ENCODE results near the gene INPP5J. TPM values are rescaled to one million over a fixed set of nuclear protein-coding genes. Genes with fewer than 3 reads are reported as not detected.
"Not testable (repeated sequence)": the region's sequence is repeated elsewhere in the genome, so short reads cannot be mapped to it uniquely, and the experiment has no call there.

INPP5J gene
- total RNA-seq, 2 experiments from 2014 or later, result 0.59 to 0.69 TPM

- Mint-ChIP-seq H3K9me3 (no peaks in the 10 kb centered on the region), H3K27me3 (no peaks in the 10 kb centered on the region)
- CTCF ChIA-PET, result interaction anchor here (1.0 kb wide), 1 partner anchor 9 kb away, joined by 3 read pairs; no protein-coding TSS in a partner anchor
Measured at GRCh38 chr22:31170971-31171370, 48.2 kb downstream of the INPP5J start.

GRCh38 chr22:31171734-31172133, 49.0 kb downstream of the INPP5J start:
- H3K9me3 Mint-ChIP-seq; intact Hi-C loops (cut with DNase I, micrococcal nuclease); ATAC-seq (ENCODE audit: poor library complexity); H3K4me3 ChIP-seq (ENCODE audit: low read length); DNase-seq; H3K4me1 ChIP-seq (ENCODE audit: insufficient read depth, low read length); H3K27me3 ChIP-seq (ENCODE audit: control insufficient read depth in 1 of 2, insufficient read depth in 2 of 2, low read length in 2 of 2); H3K27ac ChIP-seq (ENCODE audit: low read depth in 1 of 2, low read length in 2 of 2); POLR2A ChIA-PET; H3K4me3 Mint-ChIP-seq; H3K27me3 Mint-ChIP-seq; H3K27ac Mint-ChIP-seq; H3K9me3 ChIP-seq (ENCODE audit: control insufficient read depth in 1 of 2, insufficient read depth in 1 of 2, low read length in 2 of 2): not testable (repeated sequence)
- Mint-ChIP-seq H3K36me3 (ENCODE audit: low read depth) (peaks cover 44% of the 10 kb centered on the region), H3K4me1 (ENCODE audit: low read depth) (peaks cover 34% of the 10 kb centered on the region)
- CTCF ChIA-PET, result interaction anchor here (1.0 kb wide), 1 partner anchor 10 kb away, joined by 3 read pairs; no protein-coding TSS in a partner anchor
- H3K36me3 ChIP-seq (ENCODE audit: insufficient read depth, low read length), result peaks cover 30% of the 10 kb centered on the region

More at GRCh38 chr22:31170971-31171370, 48.2 kb downstream of the INPP5J start:
- H3K27me3 ChIP-seq (ENCODE audit: control insufficient read depth in 1 of 2, insufficient read depth in 2 of 2, low read length in 2 of 2), result no peaks in the 10 kb centered on the region
- Mint-ChIP-seq H3K27ac (no peak overlapping the region), H3K4me1 (ENCODE audit: low read depth) (peaks cover 41% of the 10 kb centered on the region), H3K36me3 (ENCODE audit: low read depth) (peaks cover 49% of the 10 kb centered on the region), H3K4me3 (no peak overlapping the region)
- H3K36me3 ChIP-seq (ENCODE audit: insufficient read depth, low read length), result peaks cover 29% of the 10 kb centered on the region
- H3K4me3 ChIP-seq (ENCODE audit: low read length), result no peak overlapping the region
- H3K4me1 ChIP-seq (ENCODE audit: insufficient read depth, low read length), result no peaks in the 10 kb centered on the region
- no peak overlapping the region for H3K27ac ChIP-seq (ENCODE audit: low read depth in 1 of 2, low read length in 2 of 2)
- TF ChIP-seq CTCF (IDR thresholded peaks at IDR 0.05), result no peak
- intact Hi-C loops (cut with DNase I, micrococcal nuclease), result no loop called here
- ATAC-seq (ENCODE audit: poor library complexity), result no peak
- H3K9me3 ChIP-seq (ENCODE audit: control insufficient read depth in 1 of 2, insufficient read depth in 1 of 2, low read length in 2 of 2), result no peaks in the 10 kb centered on the region
- POLR2A ChIA-PET, result interaction anchor here (1.1 kb wide), 1 partner anchor 11 kb away, joined by 3 read pairs; the partner anchor contains the start of gene RNF185
- no peak for DNase-seq

DNA sequence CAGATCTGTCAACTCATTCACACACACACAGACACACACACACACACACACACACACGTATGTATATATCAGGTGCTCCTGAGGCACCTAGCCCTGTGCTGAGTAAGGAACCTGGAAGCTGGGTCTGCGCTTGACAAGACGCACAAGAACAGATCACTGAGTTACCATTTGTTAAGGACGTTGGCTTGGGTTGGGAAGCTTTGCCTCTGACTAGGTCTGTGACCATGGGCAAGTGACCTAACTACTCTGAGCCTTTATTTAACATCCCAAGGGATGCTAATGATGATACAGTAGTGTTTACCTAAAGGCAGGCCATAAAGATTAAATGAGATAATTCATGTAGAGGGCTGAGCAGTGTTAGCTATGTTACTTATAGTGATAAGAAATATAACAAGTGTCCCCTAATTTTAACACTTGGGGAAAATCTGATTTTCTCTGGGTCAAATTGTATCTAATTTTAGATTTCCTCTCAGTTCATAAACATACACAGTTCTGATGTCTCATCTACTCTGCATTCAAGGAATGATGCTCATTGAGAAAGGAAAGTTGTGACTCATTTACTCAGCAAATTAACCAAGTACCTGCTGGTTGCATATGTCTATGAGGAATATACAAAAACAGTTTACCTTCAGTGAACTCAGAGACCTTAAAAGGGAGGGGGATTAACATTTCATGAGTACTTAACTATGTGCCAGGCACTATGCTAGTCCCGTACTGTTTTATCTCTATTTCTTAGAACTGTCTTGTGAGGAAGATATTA, 50.8 kb downstream of the INPP5J start:
- peaks cover 37% of the 10 kb centered on the region for H3K4me1 Mint-ChIP-seq (ENCODE audit: low read depth)

More for the DNA sequence above, 50.8 kb downstream of the INPP5J start:
- H3K27ac Mint-ChIP-seq, result no peak overlapping the region
- ATAC-seq (ENCODE audit: poor library complexity), result no peak
- Histone ChIP-seq H3K36me3 (ENCODE audit: insufficient read depth, low read length) (peaks cover 32% of the 10 kb centered on the region), H3K9me3 (ENCODE audit: control insufficient read depth in 1 of 2, insufficient read depth in 1 of 2, low read length in 2 of 2) (no peaks in the 10 kb centered on the region), H3K4me3 (ENCODE audit: low read length) (no peak overlapping the region), H3K27me3 (ENCODE audit: control insufficient read depth in 1 of 2, insufficient read depth in 2 of 2, low read length in 2 of 2) (no peaks in the 10 kb centered on the region), H3K27ac (ENCODE audit: low read depth in 1 of 2, low read length in 2 of 2) (no peak overlapping the region), H3K4me1 (ENCODE audit: insufficient read depth, low read length) (no peaks in the 10 kb centered on the region)
- no peak overlapping the region for H3K4me3 Mint-ChIP-seq
- DNase-seq, result no peak
- H3K9me3 Mint-ChIP-seq, result no peaks in the 10 kb centered on the region
- ChIA-PET POLR2A (no interaction called here), CTCF (no interaction called here)
- no peak for TF ChIP-seq CTCF (IDR thresholded peaks at IDR 0.05)
- H3K36me3 Mint-ChIP-seq (ENCODE audit: low read depth), result peaks cover 44% of the 10 kb centered on the region
- intact Hi-C loops (cut with DNase I, micrococcal nuclease), result no loop called here
- no peaks in the 10 kb centered on the region for H3K27me3 Mint-ChIP-seq

Measured in CD4-positive, alpha-beta T cell (primary cell).